ENCODE data around the gene HSDL2.
"Not testable (repeated sequence)": the region's sequence is repeated elsewhere in the genome, so short reads cannot be mapped to it uniquely, and the experiment has no call there.

Gene HSDL2

GRCh38 chr9:112387115-112387514 lies 7.2 kb downstream of the HSDL2 start:
- intact Hi-C loops (cut with DNase I): no loop called here
- no peak for DNase-seq

GRCh38 chr9:112389897-112390296 lies 10.0 kb downstream of the HSDL2 start:
- intact Hi-C loops (cut with DNase I); DNase-seq: not testable (repeated sequence)

GRCh38 chr9:112391936-112392560 lies 12.1 kb downstream of the HSDL2 start:
- intact Hi-C loops (cut with DNase I); DNase-seq: not testable (repeated sequence)

GRCh38 chr9:112393146-112393545 lies 13.2 kb downstream of the HSDL2 start:
- intact Hi-C loops (cut with DNase I); DNase-seq: not testable (repeated sequence)

GRCh38 chr9:112396416-112396815 lies 16.5 kb downstream of the HSDL2 start:
- no peak for DNase-seq
- intact Hi-C loops (cut with DNase I): no loop called here

- intact Hi-C loops (cut with DNase I): no loop called here
- no peak for DNase-seq
Observed at GRCh38 chr9:112396872-112397271, 17.0 kb downstream of the HSDL2 start.

- DNase-seq: no peak
- intact Hi-C loops (cut with DNase I): no loop called here
Observed at GRCh38 chr9:112401175-112401815, 21.4 kb downstream of the HSDL2 start.

GRCh38 chr9:112403614-112404201 lies 23.8 kb downstream of the HSDL2 start:
- intact Hi-C loops (cut with DNase I): no loop called here
- no peak for DNase-seq

- no peak for DNase-seq
- intact Hi-C loops (cut with DNase I): no loop called here
Observed at GRCh38 chr9:112404508-112404932, 24.6 kb downstream of the HSDL2 start.

GRCh38 chr9:112408275-112408674 lies 28.4 kb downstream of the HSDL2 start:
- no peak for DNase-seq
- intact Hi-C loops (cut with DNase I): no loop called here

GRCh38 chr9:112408819-112409218 lies 28.9 kb downstream of the HSDL2 start:
- intact Hi-C loops (cut with DNase I): no loop called here
- DNase-seq: no peak

GRCh38 chr9:112409758-112410157 lies 29.9 kb downstream of the HSDL2 start:
- no peak for DNase-seq
- intact Hi-C loops (cut with DNase I): no loop called here

GRCh38 chr9:112411626-112412027 lies 31.7 kb downstream of the HSDL2 start:
- intact Hi-C loops (cut with DNase I): no loop called here

GRCh38 chr9:112413728-112414127 lies 33.8 kb downstream of the HSDL2 start:
- DNase-seq; intact Hi-C loops (cut with DNase I): not testable (repeated sequence)

More at GRCh38 chr9:112411626-112412027, 31.7 kb downstream of the HSDL2 start:
- no peak for DNase-seq

- intact Hi-C loops (cut with DNase I): no loop called here
- no peak for DNase-seq
Observed at GRCh38 chr9:112420208-112420607, 40.3 kb downstream of the HSDL2 start.

- no peak for DNase-seq
- intact Hi-C loops (cut with DNase I): no loop called here
Observed at GRCh38 chr9:112421771-112422222, 41.9 kb downstream of the HSDL2 start.

GRCh38 chr9:112422417-112423148 lies 42.7 kb downstream of the HSDL2 start:
- intact Hi-C loops (cut with DNase I): no loop called here
- DNase-seq: no peak

- DNase-seq: no peak
- intact Hi-C loops (cut with DNase I): no loop called here
Observed at GRCh38 chr9:112430006-112430522, 50.2 kb downstream of the HSDL2 start.

GRCh38 chr9:112433499-112434392 lies 53.8 kb downstream of the HSDL2 start:
- no peak for DNase-seq
- intact Hi-C loops (cut with DNase I): no loop called here

GRCh38 chr9:112434487-112434886 lies 54.6 kb downstream of the HSDL2 start:
- DNase-seq: no peak
- intact Hi-C loops (cut with DNase I): no loop called here

Data from posterior cingulate gyrus (tissue), 11 donors.